Activated CD4-positive, alpha-beta memory T cell treated with anti-CD3 and anti-CD28 coated beads, Interleukin-2, amount 10 ng/mL, durations not matched to agents 7 days and 5 days (primary cell): Measurements from ENCODE around the gene IRX4. TPM values are rescaled to one million over a fixed set of nuclear protein-coding genes. Genes with fewer than 3 reads are reported as not detected.

ENCODE experiments used
- CTCF ChIA-PET: fragments of 350-600 bp; sonication (Branson Sonifier 250); formaldehyde crosslinking; loops from one replicate; lab custom pipeline; 2021; ENCODE audit warnings: antibody characterized with exemption, inconsistent platforms; lab: Charles Lee
- POLR2A ChIA-PET: fragments of 350-600 bp; sonication (Branson Sonifier 250); formaldehyde crosslinking; loops from one replicate; lab custom pipeline; 2021; ENCODE audit warnings: antibody characterized with exemption; lab: Charles Lee
- DNase-seq: peaks from one replicate; pipeline ENCODE4 v3.0.0-alpha.2; 2020
- H3K27ac Mint-ChIP-seq: one replicate; pipeline ENCODE4 v1.8.0; 2021; ENCODE audit warnings: mild to moderate bottlenecking, mixed read lengths
- H3K27me3 Mint-ChIP-seq: one replicate; pipeline ENCODE4 v1.8.0; 2021; ENCODE audit warnings: mixed read lengths
- H3K36me3 Mint-ChIP-seq: one replicate; pipeline ENCODE4 v1.8.0; 2021; ENCODE audit warnings: low read depth, mixed read lengths
- H3K4me1 Mint-ChIP-seq: one replicate; pipeline ENCODE4 v1.8.0; 2021; ENCODE audit warnings: mixed read lengths
- H3K4me3 Mint-ChIP-seq: one replicate; pipeline ENCODE4 v1.8.0; 2021; ENCODE audit warnings: mild to moderate bottlenecking, mixed read lengths
- H3K9me3 Mint-ChIP-seq: one replicate; pipeline ENCODE4 v1.8.0; 2021; ENCODE audit warnings: mixed read lengths
- total RNA-seq, 2 experiments: library from RNA; stranded (reverse); gene quantifications; one replicate each; pipeline ENCODE4 v1.2.3, GENCODE V29; 2021

The IRX4 gene
- total RNA-seq, 2 experiments from 2014 or later: not detected

GRCh38 chr5:1860021-1860610 lies 22.6 kb downstream of the IRX4 start:
- Mint-ChIP-seq H3K9me3 (no peaks in the 10 kb centered on the region), H3K4me1 (no peaks in the 10 kb centered on the region), H3K27ac (no peak overlapping the region), H3K36me3 (no peaks in the 10 kb centered on the region), H3K4me3 (no peak overlapping the region), H3K27me3 (peaks cover 1% of the 10 kb centered on the region)
- DNase-seq: no peak
- ChIA-PET CTCF (no interaction called here), POLR2A (no interaction called here)

GRCh38 chr5:1859099-1859498 lies 23.6 kb downstream of the IRX4 start:
- Mint-ChIP-seq H3K4me3 (no peak overlapping the region), H3K36me3 (no peaks in the 10 kb centered on the region), H3K4me1 (no peaks in the 10 kb centered on the region), H3K9me3 (no peaks in the 10 kb centered on the region), H3K27ac (no peak overlapping the region), H3K27me3 (peaks cover 2% of the 10 kb centered on the region)
- POLR2A ChIA-PET: no interaction called here
- CTCF ChIA-PET: no interaction called here
- no peak for DNase-seq

DNA sequence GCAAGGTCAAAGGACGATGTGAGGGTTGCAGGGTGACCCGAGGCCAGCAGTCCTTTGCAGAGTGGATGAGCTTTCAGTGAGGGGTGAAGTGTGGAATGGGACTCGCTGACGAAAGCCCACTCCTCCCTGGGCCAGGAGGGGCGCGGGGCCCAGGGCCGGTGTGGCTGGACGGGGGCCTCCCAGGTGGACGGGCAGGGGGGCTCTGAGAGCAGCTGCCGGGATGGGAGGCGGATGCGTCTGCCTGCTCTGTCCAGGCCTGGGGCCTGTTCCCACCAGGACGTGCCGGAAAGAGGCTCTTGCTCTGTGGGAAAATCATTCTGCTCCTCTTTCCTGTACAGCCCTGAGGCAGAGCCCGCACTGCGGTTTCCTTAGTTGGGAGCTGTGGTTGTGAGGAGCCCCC lies 24.3 kb downstream of the IRX4 start:
- H3K27me3 Mint-ChIP-seq: peaks cover 7% of the 10 kb centered on the region
- H3K27ac Mint-ChIP-seq: no peak overlapping the region
- CTCF ChIA-PET: no interaction called here
- H3K9me3 Mint-ChIP-seq: no peaks in the 10 kb centered on the region
- H3K36me3 Mint-ChIP-seq: no peaks in the 10 kb centered on the region
- H3K4me3 Mint-ChIP-seq: no peak overlapping the region
- no peak for DNase-seq
- no peaks in the 10 kb centered on the region for H3K4me1 Mint-ChIP-seq
- POLR2A ChIA-PET: no interaction called here

- CTCF ChIA-PET: no interaction called here
- Mint-ChIP-seq H3K9me3 (no peaks in the 10 kb centered on the region), H3K4me1 (no peaks in the 10 kb centered on the region), H3K27ac (no peak overlapping the region), H3K27me3 (peaks cover 9% of the 10 kb centered on the region), H3K4me3 (no peak overlapping the region), H3K36me3 (no peaks in the 10 kb centered on the region)
- no peak for DNase-seq
- POLR2A ChIA-PET: no interaction called here
Measured at GRCh38 chr5:1857256-1857600, 25.5 kb downstream of the IRX4 start.

- Mint-ChIP-seq H3K36me3 (no peaks in the 10 kb centered on the region), H3K27ac (no peak overlapping the region), H3K4me3 (no peak overlapping the region), H3K9me3 (no peaks in the 10 kb centered on the region), H3K27me3 (peaks cover 13% of the 10 kb centered on the region), H3K4me1 (no peaks in the 10 kb centered on the region)
- ChIA-PET CTCF (no interaction called here), POLR2A (no interaction called here)
- DNase-seq: no peak
Measured at GRCh38 chr5:1856596-1857255, 26.0 kb downstream of the IRX4 start.

DNA sequence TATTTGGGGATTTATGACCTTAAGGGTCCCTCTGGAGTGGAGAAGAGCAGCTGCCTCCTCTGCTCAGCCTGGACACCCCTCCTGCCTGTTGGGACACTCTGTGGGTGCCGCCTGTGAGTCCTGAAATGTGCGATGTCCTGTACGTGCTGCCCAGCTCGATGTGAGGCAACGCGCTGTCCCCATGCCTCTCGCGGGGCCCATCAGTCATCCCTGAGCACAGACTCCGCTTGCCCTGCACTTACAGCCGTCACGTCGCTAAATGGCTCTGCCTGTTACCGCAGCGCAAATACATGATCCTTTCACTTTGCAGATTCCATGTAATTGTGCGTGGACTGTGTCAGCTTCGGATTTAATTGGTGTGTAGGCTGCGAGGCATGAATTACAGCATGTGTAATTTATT lies 27.1 kb downstream of the IRX4 start:
- no peak overlapping the region for H3K4me3 Mint-ChIP-seq
- H3K27me3 Mint-ChIP-seq: peaks cover 23% of the 10 kb centered on the region
- POLR2A ChIA-PET: no interaction called here
- H3K27ac Mint-ChIP-seq: no peak overlapping the region
- CTCF ChIA-PET: no interaction called here
- no peaks in the 10 kb centered on the region for H3K4me1 Mint-ChIP-seq
- H3K9me3 Mint-ChIP-seq: no peaks in the 10 kb centered on the region
- no peak for DNase-seq
- no peaks in the 10 kb centered on the region for H3K36me3 Mint-ChIP-seq

DNA sequence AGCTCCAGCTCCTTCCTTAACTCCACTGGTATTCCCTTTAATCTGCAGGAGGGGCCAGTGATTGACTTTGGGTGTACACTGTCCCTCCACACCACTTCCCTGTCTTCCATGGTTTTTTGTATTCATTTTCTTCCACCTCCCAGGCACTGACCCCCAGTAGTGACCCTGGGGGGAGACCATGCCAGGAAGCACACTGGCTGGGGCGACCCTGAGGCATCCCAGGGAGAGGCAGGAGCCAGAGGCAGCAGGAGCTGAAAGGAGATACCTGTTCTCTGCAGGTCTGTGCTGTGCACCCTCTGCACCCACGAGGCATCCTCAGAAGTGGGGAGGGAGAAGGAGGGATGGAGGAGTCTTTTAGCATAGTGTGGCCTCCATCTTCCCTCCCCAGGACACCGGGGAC lies 27.6 kb downstream of the IRX4 start:
- H3K27ac Mint-ChIP-seq: no peak overlapping the region
- POLR2A ChIA-PET: no interaction called here

GRCh38 chr5:1853531-1853930 lies 29.2 kb downstream of the IRX4 start:
- POLR2A ChIA-PET: no interaction called here
- CTCF ChIA-PET: no interaction called here
- no peak for DNase-seq
- H3K4me1 Mint-ChIP-seq: no peaks in the 10 kb centered on the region
- H3K36me3 Mint-ChIP-seq: no peaks in the 10 kb centered on the region
- no peaks in the 10 kb centered on the region for H3K9me3 Mint-ChIP-seq
- peaks cover 37% of the 10 kb centered on the region for H3K27me3 Mint-ChIP-seq
- H3K4me3 Mint-ChIP-seq: no peak overlapping the region
- no peak overlapping the region for H3K27ac Mint-ChIP-seq

More for the DNA sequence above, 27.6 kb downstream of the IRX4 start:
- no peaks in the 10 kb centered on the region for H3K36me3 Mint-ChIP-seq
- CTCF ChIA-PET: no interaction called here
- peaks cover 26% of the 10 kb centered on the region for H3K27me3 Mint-ChIP-seq
- H3K4me1 Mint-ChIP-seq: no peaks in the 10 kb centered on the region
- DNase-seq: no peak
- no peak overlapping the region for H3K4me3 Mint-ChIP-seq
- no peaks in the 10 kb centered on the region for H3K9me3 Mint-ChIP-seq

DNA sequence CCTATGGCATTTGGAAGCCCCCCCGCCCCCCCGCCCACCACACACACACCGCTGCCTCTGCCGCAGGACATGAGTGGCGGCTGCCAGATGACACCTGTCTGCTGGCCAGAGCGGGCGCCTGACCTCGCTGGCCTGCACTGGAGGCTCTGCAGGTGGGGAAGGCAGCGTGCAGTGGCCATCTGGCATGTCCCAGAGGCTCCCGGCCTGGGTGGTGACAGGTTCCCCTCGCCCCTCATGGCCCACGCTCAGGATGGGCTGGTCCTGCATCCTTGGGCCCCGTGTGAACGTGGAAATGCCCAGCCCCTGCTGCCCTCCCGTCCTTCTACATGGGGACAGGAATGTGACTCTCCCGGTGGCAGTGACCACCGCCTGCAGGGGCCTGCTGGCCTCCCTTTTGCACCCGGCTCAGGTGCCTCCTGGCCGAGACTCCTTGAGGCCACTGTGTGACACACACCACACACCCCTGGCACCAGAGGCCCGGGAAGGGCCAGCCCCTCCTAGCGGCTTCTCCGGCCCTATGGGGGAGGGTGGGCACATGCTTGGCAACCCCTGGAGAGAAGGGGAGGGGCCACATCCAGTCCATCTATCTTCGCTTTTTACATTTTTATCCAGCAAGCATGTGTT lies 30.3 kb downstream of the IRX4 start:
- H3K36me3 Mint-ChIP-seq: no peaks in the 10 kb centered on the region
- no peak overlapping the region for H3K4me3 Mint-ChIP-seq
- no peak for DNase-seq
- H3K27me3 Mint-ChIP-seq: peaks cover 41% of the 10 kb centered on the region
- no peak overlapping the region for H3K27ac Mint-ChIP-seq
- no peaks in the 10 kb centered on the region for H3K4me1 Mint-ChIP-seq
- no peaks in the 10 kb centered on the region for H3K9me3 Mint-ChIP-seq
- ChIA-PET CTCF (no interaction called here), POLR2A (no interaction called here)

DNA sequence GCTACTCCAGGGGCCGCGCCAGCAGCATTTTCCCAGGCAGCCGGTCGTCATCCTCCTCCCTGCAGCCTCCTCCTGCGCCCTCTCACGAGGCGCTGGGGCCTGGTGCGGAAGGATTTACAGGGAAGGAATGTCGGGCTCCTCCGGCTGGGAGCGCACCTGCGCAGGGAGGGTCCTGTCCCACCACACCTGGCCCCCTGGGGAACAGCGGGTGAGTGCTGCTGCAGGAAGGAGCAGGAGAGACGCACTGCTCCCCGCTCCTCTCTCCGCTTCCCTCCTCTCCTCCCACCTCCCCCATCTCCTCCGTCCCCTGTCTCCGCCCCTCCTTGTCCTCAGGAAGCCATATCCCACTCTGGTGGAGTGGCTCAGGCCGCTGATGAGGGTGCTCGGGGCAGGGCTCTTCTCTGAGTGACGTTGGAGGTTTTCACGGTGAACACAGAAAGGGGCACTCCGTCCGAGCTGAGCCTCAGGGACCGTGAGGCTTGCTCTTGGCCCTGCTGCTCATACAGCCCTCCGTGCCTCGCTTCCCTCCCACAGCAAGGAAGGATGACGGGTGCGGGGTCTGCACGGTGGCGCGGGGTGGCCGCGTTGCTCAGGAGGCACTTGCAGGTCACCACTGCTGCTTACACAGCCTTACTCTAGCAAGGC lies 31.3 kb downstream of the IRX4 start:
- DNase-seq: no peak
- H3K36me3 Mint-ChIP-seq: no peaks in the 10 kb centered on the region
- CTCF ChIA-PET: no interaction called here
- H3K4me3 Mint-ChIP-seq: no peak overlapping the region
- no peaks in the 10 kb centered on the region for H3K4me1 Mint-ChIP-seq
- H3K9me3 Mint-ChIP-seq: no peaks in the 10 kb centered on the region
- POLR2A ChIA-PET: no interaction called here
- no peak overlapping the region for H3K27ac Mint-ChIP-seq
- H3K27me3 Mint-ChIP-seq: peaks cover 44% of the 10 kb centered on the region

DNA sequence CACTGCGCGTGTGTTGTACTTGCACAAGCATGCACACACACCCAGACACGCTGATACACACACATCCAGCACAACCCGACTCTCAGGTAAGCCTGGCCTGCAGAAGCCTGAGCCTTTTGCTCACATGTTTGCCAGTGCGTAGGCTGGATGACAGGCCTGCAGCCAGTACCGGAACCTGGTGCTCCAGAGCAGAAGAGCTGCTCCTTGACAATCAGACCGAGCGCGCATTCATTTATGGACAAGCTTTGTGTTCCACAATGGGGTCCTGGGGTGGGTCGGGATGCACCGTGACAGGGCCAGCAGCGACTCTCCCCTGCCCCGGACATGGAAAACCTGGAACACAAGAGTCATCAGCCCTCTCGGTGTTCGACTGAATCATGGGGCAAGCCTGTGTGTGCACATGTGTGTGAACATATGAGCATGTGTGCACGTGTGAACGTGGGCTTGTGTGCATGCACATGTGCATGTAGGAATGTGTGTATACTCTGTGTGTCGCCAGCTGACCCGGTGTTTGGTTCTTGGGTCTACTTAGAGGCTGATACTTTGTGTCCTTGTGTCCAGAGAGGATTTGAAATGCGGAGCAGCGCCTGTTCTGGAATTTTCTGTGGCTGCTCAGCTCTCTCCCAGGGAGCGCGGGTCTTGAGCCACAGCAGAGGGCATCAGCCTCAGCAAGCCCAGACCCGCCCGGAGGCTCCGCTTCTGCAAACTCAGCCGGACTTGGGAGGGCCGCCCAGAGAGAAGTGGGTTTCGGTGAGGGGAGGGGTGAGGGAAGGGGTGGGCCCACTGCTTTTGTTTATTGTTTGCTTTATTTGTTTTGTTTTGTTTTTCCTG lies 32.2 kb downstream of the IRX4 start:
- DNase-seq: no peak
- POLR2A ChIA-PET: no interaction called here
- H3K9me3 Mint-ChIP-seq: no peaks in the 10 kb centered on the region
- H3K4me1 Mint-ChIP-seq: no peaks in the 10 kb centered on the region
- CTCF ChIA-PET: no interaction called here
- H3K27ac Mint-ChIP-seq: no peak overlapping the region
- no peak overlapping the region for H3K4me3 Mint-ChIP-seq
- no peaks in the 10 kb centered on the region for H3K36me3 Mint-ChIP-seq
- H3K27me3 Mint-ChIP-seq: peaks cover 44% of the 10 kb centered on the region

DNA sequence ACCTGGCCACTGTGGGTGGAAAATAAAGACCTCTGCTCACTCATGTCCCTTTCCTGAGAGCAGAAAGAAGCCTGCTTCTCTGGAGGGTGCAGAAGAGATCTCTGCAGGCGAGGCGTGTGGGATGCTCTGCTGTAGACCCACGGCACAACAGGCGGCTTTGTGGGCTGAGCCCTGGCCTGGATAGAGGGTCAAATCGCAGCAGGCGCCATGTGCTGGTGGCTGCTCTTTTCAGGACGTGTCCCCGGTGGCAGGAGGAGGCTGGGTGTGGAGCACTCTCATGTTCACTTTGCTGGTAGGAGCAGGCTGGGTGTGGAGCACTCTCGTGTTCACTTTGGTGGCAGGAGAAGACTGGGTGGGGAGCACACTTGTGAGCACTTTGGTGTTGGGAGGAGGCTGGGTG lies 35.1 kb downstream of the IRX4 start:
- ChIA-PET CTCF (no interaction called here), POLR2A (no interaction called here)
- Mint-ChIP-seq H3K4me3 (no peak overlapping the region), H3K36me3 (no peaks in the 10 kb centered on the region), H3K9me3 (no peaks in the 10 kb centered on the region), H3K27ac (no peak overlapping the region), H3K4me1 (no peaks in the 10 kb centered on the region), H3K27me3 (peaks cover 34% of the 10 kb centered on the region)
- no peak for DNase-seq

GRCh38 chr5:1847056-1847455 lies 35.7 kb downstream of the IRX4 start:
- no peaks in the 10 kb centered on the region for H3K4me1 Mint-ChIP-seq
- no peaks in the 10 kb centered on the region for H3K36me3 Mint-ChIP-seq
- POLR2A ChIA-PET: no interaction called here
- H3K27me3 Mint-ChIP-seq: peaks cover 37% of the 10 kb centered on the region
- H3K9me3 Mint-ChIP-seq: no peaks in the 10 kb centered on the region
- CTCF ChIA-PET: no interaction called here
- H3K4me3 Mint-ChIP-seq: no peak overlapping the region
- DNase-seq: no peak
- no peak overlapping the region for H3K27ac Mint-ChIP-seq
